Neural progenitor cell (in vitro differentiated cells): Measurements from ENCODE around the gene ITPR3. TPM values are rescaled to one million over a fixed set of nuclear protein-coding genes. Genes with fewer than 3 reads are reported as not detected.

Source experiments
- DNase-seq: peaks from one replicate; pipeline ENCODE4 v3.0.0-alpha.2; 2016; ENCODE audit warnings: low spot score
- H2AFZ ChIP-seq: fragments of 200-600 bp; sonication (generic); replicated peaks from 2 replicates; pipeline ENCODE4 v1.6.1; 2016; ENCODE audit warnings: antibody characterized with exemption
- H3F3A ChIP-seq: fragments of 200-600 bp; sonication (generic); 2 replicates; pipeline ENCODE4 v1.6.1; 2016; ENCODE audit warnings: antibody characterized with exemption, low read depth
- H3K27ac ChIP-seq: fragments of 200-600 bp; sonication (generic); 2 replicates; pipeline ENCODE4 v1.5.1; 2016; ENCODE audit warnings: mild to moderate bottlenecking
- H3K27me3 ChIP-seq: fragments of 200-600 bp; sonication (generic); 2 replicates; pipeline ENCODE4 v1.6.1; 2016; ENCODE audit warnings: mild to moderate bottlenecking, moderate library complexity
- H3K36me3 ChIP-seq: fragments of 200-600 bp; sonication (generic); 2 replicates; pipeline ENCODE4 v1.5.1; 2016
- H3K4me1 ChIP-seq: fragments of 200-600 bp; sonication (generic); 2 replicates; pipeline ENCODE4 v1.6.1; 2016; ENCODE audit warnings: mixed run types
- H3K4me2 ChIP-seq: fragments of 200-600 bp; sonication (generic); 2 replicates; pipeline ENCODE4 v1.6.1; 2016
- H3K4me3 ChIP-seq: fragments of 200-600 bp; sonication (generic); 2 replicates; pipeline ENCODE4 v1.5.1; 2016
- H3K79me2 ChIP-seq: fragments of 200-600 bp; sonication (generic); 2 replicates; pipeline ENCODE4 v1.6.1; 2016; ENCODE audit warnings: low read depth
- H3K9ac ChIP-seq: fragments of 200-600 bp; sonication (generic); 2 replicates; pipeline ENCODE4 v1.6.1; 2016
- H3K9me3 ChIP-seq: fragments of 200-600 bp; sonication (generic); 2 replicates; pipeline ENCODE4 v1.5.1; 2016; ENCODE audit warnings: low read depth
- H4K20me1 ChIP-seq: fragments of 200-600 bp; sonication (generic); 2 replicates; pipeline ENCODE4 v1.6.1; 2016; ENCODE audit warnings: low read depth
- H3K27ac Mint-ChIP-seq: 3 replicates; pipeline ENCODE4 v1.8.0; 2021; ENCODE audit warnings: mixed read lengths
- H3K27me3 Mint-ChIP-seq: 2 replicates; pipeline ENCODE4 v1.8.0; 2022; ENCODE audit warnings: low read depth, mild to moderate bottlenecking, inconsistent platforms, moderate library complexity, mixed read lengths; ENCODE audit not compliant: insufficient read depth
- H3K36me3 Mint-ChIP-seq: 3 replicates; pipeline ENCODE4 v1.8.0; 2021; ENCODE audit warnings: mixed read lengths
- H3K4me1 Mint-ChIP-seq: 3 replicates; pipeline ENCODE4 v1.8.0; 2021; ENCODE audit warnings: mixed read lengths
- H3K4me3 Mint-ChIP-seq: 3 replicates; pipeline ENCODE4 v1.8.0; 2021; ENCODE audit warnings: mild to moderate bottlenecking, moderate library complexity, mixed read lengths
- H3K9me3 Mint-ChIP-seq: 3 replicates; pipeline ENCODE4 v1.8.0; 2020; ENCODE audit warnings: mixed read lengths
- EZH2 ChIP-seq: fragments of 200-600 bp; sonication (generic); IDR thresholded peaks from 2 replicates; pipeline ENCODE4 v1.6.1; 2017; ENCODE audit warnings: antibody characterized with exemption, mild to moderate bottlenecking, moderate library complexity
- EZH2phosphoT487 ChIP-seq: fragments of 200-600 bp; sonication (generic); IDR thresholded peaks from 2 replicates; pipeline ENCODE4 v1.6.1; 2017; ENCODE audit warnings: antibody characterized with exemption
- total RNA-seq: library from RNA; depleted of rRNA; stranded (reverse); fragments of >200 nt; gene quantifications from 2 replicates; pipeline ENCODE4 v1.2.3, GENCODE V29; 2015; ENCODE audit warnings: low replicate concordance
- TF ChIP-seq, protein P1 (sequence below): fragments of 200-600 bp; sonication (generic); IDR thresholded peaks from 2 replicates; pipeline ENCODE4 v1.5.1; 2017; ENCODE audit warnings: antibody characterized with exemption, mild to moderate bottlenecking

Gene ITPR3
- total RNA-seq, 1 donor from 2014 or later: 1.5 TPM

DNA sequence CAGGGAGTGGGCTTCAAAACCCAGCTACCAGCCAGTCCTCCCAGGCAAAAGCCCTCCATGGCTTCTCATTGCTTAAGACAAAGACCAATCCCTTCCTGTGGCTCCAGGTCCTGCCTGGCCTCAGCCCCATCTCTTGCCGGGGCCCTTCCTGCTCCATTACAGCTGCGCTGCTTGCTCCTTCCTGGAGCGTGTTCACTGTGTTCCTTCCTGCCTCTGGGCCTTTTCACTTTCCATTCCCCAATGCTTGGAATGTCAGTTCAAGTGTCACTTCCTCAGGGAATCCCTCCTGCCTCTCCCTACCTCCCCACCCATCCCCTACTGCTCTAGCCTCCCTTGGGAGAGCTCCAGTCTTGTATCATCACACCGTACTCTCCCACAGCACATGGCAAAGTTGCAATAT lies 11.1 kb upstream of the ITPR3 start:
- H3K4me3 Mint-ChIP-seq: peak overlapping the region; percentile 62
- Histone ChIP-seq H3K9ac (no peak overlapping the region), H4K20me1 (peaks cover 4% of the 10 kb centered on the region), H2AFZ (peak overlapping the region; percentile 69), H3F3A (peaks cover 31% of the 10 kb centered on the region), H3K4me1 (peaks cover 32% of the 10 kb centered on the region), H3K36me3 (no peaks in the 10 kb centered on the region), H3K79me2 (no peaks in the 10 kb centered on the region), H3K27ac (no peak overlapping the region), H3K27me3 (peaks cover 5% of the 10 kb centered on the region), H3K4me3 (no peak overlapping the region), H3K4me2 (peak overlapping the region; percentile 12), H3K9me3 (no peaks in the 10 kb centered on the region)
- H3K4me1 Mint-ChIP-seq: peaks cover 54% of the 10 kb centered on the region
- no peaks in the 10 kb centered on the region for H3K9me3 Mint-ChIP-seq
- TF ChIP-seq EZH2phosphoT487 (no peak), EZH2 (no peak)
- TF ChIP-seq, protein P1, sequence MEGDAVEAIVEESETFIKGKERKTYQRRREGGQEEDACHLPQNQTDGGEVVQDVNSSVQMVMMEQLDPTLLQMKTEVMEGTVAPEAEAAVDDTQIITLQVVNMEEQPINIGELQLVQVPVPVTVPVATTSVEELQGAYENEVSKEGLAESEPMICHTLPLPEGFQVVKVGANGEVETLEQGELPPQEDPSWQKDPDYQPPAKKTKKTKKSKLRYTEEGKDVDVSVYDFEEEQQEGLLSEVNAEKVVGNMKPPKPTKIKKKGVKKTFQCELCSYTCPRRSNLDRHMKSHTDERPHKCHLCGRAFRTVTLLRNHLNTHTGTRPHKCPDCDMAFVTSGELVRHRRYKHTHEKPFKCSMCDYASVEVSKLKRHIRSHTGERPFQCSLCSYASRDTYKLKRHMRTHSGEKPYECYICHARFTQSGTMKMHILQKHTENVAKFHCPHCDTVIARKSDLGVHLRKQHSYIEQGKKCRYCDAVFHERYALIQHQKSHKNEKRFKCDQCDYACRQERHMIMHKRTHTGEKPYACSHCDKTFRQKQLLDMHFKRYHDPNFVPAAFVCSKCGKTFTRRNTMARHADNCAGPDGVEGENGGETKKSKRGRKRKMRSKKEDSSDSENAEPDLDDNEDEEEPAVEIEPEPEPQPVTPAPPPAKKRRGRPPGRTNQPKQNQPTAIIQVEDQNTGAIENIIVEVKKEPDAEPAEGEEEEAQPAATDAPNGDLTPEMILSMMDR: no peak
- no peaks in the 10 kb centered on the region for H3K36me3 Mint-ChIP-seq
- DNase-seq: no peak
- peak overlapping the region; percentile 58 for H3K27ac Mint-ChIP-seq
- H3K27me3 Mint-ChIP-seq: peaks cover 13% of the 10 kb centered on the region

DNA sequence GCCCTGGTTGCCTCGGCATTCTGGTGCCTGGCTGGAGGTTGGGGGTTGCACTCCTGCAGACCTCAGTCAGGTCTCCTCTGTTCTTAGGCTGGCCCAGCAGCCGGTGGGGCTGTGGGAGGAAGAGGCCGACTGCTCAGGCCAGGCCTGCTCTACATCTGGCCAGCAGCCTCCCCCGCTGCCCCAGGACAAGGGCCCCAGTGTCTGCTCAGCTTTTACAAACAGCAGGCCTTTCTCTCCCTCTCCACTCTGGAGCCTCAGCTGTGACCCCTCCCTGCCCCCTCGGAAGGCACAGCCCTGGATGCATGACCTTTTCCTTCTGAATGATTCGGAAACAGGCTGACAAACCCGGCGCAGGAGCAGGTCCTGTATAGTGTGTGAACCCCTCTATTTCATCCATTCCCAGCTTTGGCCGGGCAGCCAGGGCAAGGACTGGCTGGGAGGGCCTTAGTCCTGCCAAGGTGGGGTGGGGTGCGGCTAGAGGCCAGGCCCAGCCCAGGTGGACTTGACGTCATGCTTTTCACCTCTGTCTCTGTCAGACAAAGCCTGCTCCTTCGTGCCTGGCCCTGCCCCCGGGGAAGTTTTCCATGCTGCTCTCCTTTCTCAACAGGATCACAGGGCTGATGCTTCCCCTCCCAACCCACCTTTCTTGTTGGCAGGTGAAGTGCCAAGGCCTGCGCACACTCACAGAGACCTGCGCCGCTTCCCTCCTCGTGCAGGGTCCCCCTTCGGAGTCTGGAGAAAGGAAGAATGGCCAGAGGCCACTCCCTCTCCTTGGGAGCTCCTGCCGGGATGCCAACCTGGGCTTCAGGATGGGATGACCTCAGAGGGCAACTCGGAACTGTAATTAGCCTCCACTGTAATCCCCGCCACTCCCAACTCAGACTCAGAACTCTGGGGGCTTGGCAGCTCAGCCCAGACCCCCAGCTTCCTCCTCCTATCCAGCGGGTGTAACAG lies 10.1 kb upstream of the ITPR3 start:
- H3K27ac Mint-ChIP-seq: peak overlapping the region; percentile 97
- DNase-seq: peak; percentile 51
- H3K4me3 Mint-ChIP-seq: peak overlapping the region; percentile 77
- H3K27me3 Mint-ChIP-seq: peaks cover 13% of the 10 kb centered on the region
- Histone ChIP-seq H3K9ac (no peak overlapping the region), H3K27ac (no peak overlapping the region), H3K27me3 (peaks cover 5% of the 10 kb centered on the region), H3K4me1 (peaks cover 32% of the 10 kb centered on the region), H3K36me3 (no peaks in the 10 kb centered on the region), H3K4me2 (peak overlapping the region; percentile 12), H3K9me3 (no peaks in the 10 kb centered on the region), H2AFZ (no peak overlapping the region), H4K20me1 (peaks cover 4% of the 10 kb centered on the region), H3K79me2 (no peaks in the 10 kb centered on the region), H3K4me3 (no peak overlapping the region), H3F3A (peaks cover 31% of the 10 kb centered on the region)
- TF ChIP-seq EZH2: no peak
- TF ChIP-seq, protein P1: no peak
- TF ChIP-seq EZH2phosphoT487: no peak
- peaks cover 53% of the 10 kb centered on the region for H3K4me1 Mint-ChIP-seq
- H3K36me3 Mint-ChIP-seq: no peaks in the 10 kb centered on the region
- H3K9me3 Mint-ChIP-seq: no peaks in the 10 kb centered on the region

DNA sequence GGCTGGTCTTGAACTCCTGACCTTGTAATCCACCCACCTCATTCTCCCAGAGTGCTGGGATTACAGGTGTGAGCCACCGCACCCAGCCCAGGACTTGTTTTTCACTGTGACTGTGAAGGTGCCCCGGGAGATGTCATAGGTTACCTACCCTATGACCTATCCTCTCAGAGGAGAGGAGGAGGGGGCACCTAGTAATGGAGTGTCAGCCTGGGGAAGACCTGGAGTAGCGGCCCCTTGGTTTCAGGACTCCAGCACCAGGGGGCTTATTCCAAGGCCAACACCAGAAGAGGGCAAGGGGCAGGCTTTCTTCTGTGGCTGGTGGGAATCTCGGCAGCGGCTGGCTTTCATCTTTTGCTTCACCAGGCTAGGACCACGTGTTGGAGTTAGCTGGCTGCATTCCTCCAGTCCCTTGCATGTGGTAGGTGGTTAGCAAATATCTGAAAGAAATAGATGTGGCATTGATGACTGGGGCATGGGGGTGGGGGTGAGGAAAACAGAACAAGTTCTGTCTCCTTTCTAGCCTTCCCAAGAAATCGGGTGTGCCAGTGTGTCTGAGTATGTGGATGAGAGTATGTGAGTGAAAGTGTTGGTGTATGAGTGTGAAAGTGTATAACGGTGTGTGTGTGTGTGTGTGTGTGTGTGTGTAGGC lies 7.9 kb upstream of the ITPR3 start:
- Mint-ChIP-seq H3K9me3 (no peaks in the 10 kb centered on the region), H3K27me3 (peaks cover 11% of the 10 kb centered on the region), H3K27ac (peak overlapping the region; percentile 89), H3K36me3 (no peaks in the 10 kb centered on the region), H3K4me1 (peaks cover 37% of the 10 kb centered on the region), H3K4me3 (peak overlapping the region; percentile 0)
- Histone ChIP-seq H4K20me1 (no peaks in the 10 kb centered on the region), H3K36me3 (no peaks in the 10 kb centered on the region), H3K9ac (no peak overlapping the region), H3K4me1 (peaks cover 26% of the 10 kb centered on the region), H3K27me3 (peaks cover 6% of the 10 kb centered on the region), H3K4me2 (no peak overlapping the region), H3K4me3 (no peak overlapping the region), H2AFZ (no peak overlapping the region), H3K27ac (no peak overlapping the region), H3K9me3 (no peaks in the 10 kb centered on the region), H3F3A (peaks cover 19% of the 10 kb centered on the region), H3K79me2 (no peaks in the 10 kb centered on the region)
- TF ChIP-seq EZH2phosphoT487 (no peak), EZH2 (no peak)
- TF ChIP-seq, protein P1: no peak
- no peak for DNase-seq
